Activated CD8-positive, alpha-beta T cell treated with anti-CD3 and anti-CD28 coated beads for 36 hours (primary cell): ENCODE results near the gene GNA12. TPM values are rescaled to one million over a fixed set of nuclear protein-coding genes. Genes with fewer than 3 reads are reported as not detected.
A peak's percentile ranks its signal among the peaks of the same experiment; 100 is the strongest.
"Not testable (repeated sequence)": the region's sequence is repeated elsewhere in the genome, so short reads cannot be mapped to it uniquely, and the experiment has no call there.

ENCODE experiments used
- ATAC-seq: fragments of 200-7000 bp; cut with Tn5 transposase; one replicate; pipeline ENCODE4 v1.10.0; 2021; ENCODE audit warnings: mild to moderate bottlenecking, moderate library complexity
- CTCF ChIA-PET: fragments of 350-600 bp; sonication (Branson Sonifier 250); formaldehyde crosslinking; loops from one replicate; lab custom pipeline; 2021; ENCODE audit warnings: antibody characterized with exemption; lab: Charles Lee
- POLR2A ChIA-PET: fragments of 350-600 bp; sonication (Branson Sonifier 250); formaldehyde crosslinking; loops from one replicate; lab custom pipeline; 2021; ENCODE audit warnings: antibody characterized with exemption; lab: Charles Lee
- DNase-seq: peaks from one replicate; pipeline ENCODE4 v3.0.0-alpha.2; 2020
- H3K27ac Mint-ChIP-seq: one replicate; pipeline ENCODE4 v1.8.0; 2021; ENCODE audit warnings: mild to moderate bottlenecking, mixed read lengths
- H3K27me3 Mint-ChIP-seq: one replicate; pipeline ENCODE4 v1.8.0; 2021; ENCODE audit warnings: mixed read lengths
- H3K36me3 Mint-ChIP-seq: one replicate; pipeline ENCODE4 v1.8.0; 2021; ENCODE audit warnings: low read depth, mixed read lengths
- H3K4me1 Mint-ChIP-seq: one replicate; pipeline ENCODE4 v1.8.0; 2021; ENCODE audit warnings: low read depth, mixed read lengths
- H3K4me3 Mint-ChIP-seq: one replicate; pipeline ENCODE4 v1.8.0; 2021; ENCODE audit warnings: mild to moderate bottlenecking, moderate library complexity, mixed read lengths
- H3K9me3 Mint-ChIP-seq: one replicate; pipeline ENCODE4 v1.8.0; 2021; ENCODE audit warnings: mixed read lengths
- intact Hi-C: fragments of 100-400 bp; cut with micrococcal nuclease; formaldehyde crosslinking; loops from one replicate; pipeline ENCODE4 v1.10.0; 2022
- total RNA-seq, 2 experiments: library from RNA; stranded (reverse); gene quantifications; one replicate each; pipeline ENCODE4 v1.2.3, GENCODE V29; 2021
- TF ChIP-seq, protein P1 (sequence below): fragments of 200-600 bp; IDR thresholded peaks from one replicate; pipeline ENCODE4 v1.8.0; 2022; ENCODE audit warnings: antibody characterized with exemption, mild to moderate bottlenecking

The GNA12 gene
- total RNA-seq, 2 experiments from 2014 or later, result 21.0 to 21.1 TPM

DNA sequence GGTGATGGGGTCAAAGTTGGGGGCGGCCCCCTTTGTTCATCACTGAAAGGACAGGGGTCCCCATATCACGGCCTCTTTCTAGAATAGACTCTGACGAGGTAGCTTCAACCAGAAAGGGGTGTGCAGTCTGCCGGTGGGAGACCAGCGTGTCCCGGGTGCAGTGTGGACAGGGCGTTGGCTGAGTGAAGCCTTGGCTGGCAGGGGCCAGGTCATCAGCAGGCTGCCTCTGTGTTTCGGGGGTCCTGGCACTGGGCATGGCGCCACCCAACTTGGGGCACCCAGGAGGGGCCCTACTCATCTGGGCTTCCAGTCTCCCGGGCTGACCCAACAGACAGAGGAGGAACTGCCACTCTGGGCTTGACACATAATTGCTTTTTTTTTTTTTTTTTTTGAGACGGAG, 159.6 kb downstream of the GNA12 start:
- no peak for DNase-seq
- Mint-ChIP-seq H3K4me3 (no peak overlapping the region), H3K36me3 (no peaks in the 10 kb centered on the region), H3K4me1 (peaks cover 8% of the 10 kb centered on the region), H3K27ac (no peak overlapping the region), H3K27me3 (peaks cover 27% of the 10 kb centered on the region), H3K9me3 (no peaks in the 10 kb centered on the region)
- intact Hi-C loops, result no loop called here
- TF ChIP-seq, protein P1, sequence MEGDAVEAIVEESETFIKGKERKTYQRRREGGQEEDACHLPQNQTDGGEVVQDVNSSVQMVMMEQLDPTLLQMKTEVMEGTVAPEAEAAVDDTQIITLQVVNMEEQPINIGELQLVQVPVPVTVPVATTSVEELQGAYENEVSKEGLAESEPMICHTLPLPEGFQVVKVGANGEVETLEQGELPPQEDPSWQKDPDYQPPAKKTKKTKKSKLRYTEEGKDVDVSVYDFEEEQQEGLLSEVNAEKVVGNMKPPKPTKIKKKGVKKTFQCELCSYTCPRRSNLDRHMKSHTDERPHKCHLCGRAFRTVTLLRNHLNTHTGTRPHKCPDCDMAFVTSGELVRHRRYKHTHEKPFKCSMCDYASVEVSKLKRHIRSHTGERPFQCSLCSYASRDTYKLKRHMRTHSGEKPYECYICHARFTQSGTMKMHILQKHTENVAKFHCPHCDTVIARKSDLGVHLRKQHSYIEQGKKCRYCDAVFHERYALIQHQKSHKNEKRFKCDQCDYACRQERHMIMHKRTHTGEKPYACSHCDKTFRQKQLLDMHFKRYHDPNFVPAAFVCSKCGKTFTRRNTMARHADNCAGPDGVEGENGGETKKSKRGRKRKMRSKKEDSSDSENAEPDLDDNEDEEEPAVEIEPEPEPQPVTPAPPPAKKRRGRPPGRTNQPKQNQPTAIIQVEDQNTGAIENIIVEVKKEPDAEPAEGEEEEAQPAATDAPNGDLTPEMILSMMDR, result no peak
- ATAC-seq, result no peak
- CTCF ChIA-PET, result interaction anchor here (0.9 kb wide), 1 partner anchor 32 kb away, joined by 5 read pairs; no protein-coding TSS in a partner anchor
- POLR2A ChIA-PET, result no interaction called here

DNA sequence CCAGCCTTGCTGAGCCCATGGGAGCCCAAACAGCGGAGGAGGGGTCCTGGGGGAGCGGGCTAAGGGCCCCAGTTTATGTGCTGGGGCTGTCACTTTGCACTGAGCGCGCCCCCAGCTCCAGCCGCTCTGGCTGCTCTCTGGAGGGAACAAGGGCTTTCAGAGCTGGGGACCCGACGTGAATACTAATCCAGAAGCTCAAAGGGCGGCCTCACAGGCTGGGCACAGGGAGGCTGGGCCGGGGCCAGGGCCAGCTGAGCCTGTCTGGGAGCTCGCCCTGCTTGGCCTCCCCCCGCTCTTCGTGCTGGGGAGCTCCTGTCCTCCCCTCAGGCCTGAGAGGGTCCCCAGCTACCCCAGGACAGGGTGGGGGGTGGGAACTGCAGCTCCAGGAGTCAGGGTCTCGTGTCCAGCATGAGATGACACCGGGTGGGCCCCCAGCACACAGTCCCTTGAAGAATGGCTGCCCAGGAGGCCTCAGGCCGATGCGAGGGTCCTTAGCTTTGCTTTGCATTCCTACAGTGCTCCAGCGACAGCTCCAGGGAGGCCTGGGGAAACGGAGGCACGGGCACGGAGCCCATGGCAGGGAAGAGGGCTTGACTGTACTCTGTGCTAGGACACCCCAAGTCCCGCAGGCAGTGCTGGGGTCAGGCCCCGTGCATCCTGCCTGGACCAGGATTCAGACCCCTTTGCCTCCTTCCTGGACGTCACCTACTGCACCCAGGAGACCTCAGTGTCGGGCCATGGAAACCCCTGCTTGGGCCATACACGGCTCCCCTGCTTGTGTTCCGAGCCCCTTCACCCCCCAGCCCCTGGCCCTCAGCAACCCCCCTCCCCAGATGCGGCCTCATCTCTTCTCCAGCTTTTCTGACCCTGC, 161.9 kb downstream of the GNA12 start:
- POLR2A ChIA-PET, result interaction anchor here (0.6 kb wide), 1 partner anchor 11 kb away, joined by 3 read pairs; no protein-coding TSS in a partner anchor

DNA sequence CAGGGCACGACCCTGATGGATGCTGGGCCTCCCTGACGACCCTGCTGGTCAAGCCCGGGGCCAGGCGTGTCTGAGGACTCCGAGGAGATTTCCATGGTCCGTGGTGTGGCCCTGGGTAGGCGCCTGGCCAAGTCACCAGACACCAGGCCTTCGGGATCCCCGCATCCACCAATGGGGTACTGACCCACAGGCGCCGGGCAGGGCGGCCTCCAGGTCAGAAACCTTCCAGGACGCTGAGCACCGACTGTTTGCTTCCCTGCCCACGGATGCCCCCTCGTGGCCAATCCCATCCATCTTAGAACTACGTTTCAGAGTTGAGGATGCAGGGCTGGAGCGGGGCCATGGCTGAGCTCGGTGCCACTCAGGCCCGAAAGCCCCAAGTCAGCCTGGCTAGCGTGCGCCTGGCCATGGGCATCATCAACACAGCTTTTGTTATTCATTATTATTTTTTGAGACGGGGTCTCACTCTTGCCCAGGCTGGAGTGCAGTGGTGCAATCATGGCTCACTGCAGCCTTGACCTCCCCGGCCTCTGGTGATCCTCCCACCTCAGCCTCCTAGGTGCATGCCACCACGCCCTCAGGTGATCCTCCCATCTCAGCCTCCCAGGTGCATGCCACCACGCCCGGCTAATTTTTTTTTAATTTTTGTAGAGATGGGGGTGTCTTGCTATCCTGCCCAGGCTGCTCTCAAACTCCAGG, 163.2 kb downstream of the GNA12 start:
- H3K27ac Mint-ChIP-seq, result no peak overlapping the region
- CTCF ChIA-PET, result interaction anchor here (0.8 to 4.0 kb wide), 5 partner anchors 11 to 229 kb away, joined by 3 to 34 read pairs (median 10); no protein-coding TSS in a partner anchor
- intact Hi-C loops, result no loop called here

More for the DNA sequence above, 161.9 kb downstream of the GNA12 start:
- Mint-ChIP-seq H3K4me1 (no peaks in the 10 kb centered on the region), H3K36me3 (no peaks in the 10 kb centered on the region), H3K27me3 (peaks cover 12% of the 10 kb centered on the region), H3K4me3 (no peak overlapping the region), H3K27ac (no peak overlapping the region), H3K9me3 (no peaks in the 10 kb centered on the region)
- ATAC-seq, result no peak
- CTCF ChIA-PET, result interaction anchor here (0.6 to 4.0 kb wide), 6 partner anchors 10 to 231 kb away, joined by 3 to 34 read pairs (median 6); no protein-coding TSS in a partner anchor
- DNase-seq, result no peak
- intact Hi-C loops, result no loop called here
- TF ChIP-seq, protein P1, result no peak

DNA sequence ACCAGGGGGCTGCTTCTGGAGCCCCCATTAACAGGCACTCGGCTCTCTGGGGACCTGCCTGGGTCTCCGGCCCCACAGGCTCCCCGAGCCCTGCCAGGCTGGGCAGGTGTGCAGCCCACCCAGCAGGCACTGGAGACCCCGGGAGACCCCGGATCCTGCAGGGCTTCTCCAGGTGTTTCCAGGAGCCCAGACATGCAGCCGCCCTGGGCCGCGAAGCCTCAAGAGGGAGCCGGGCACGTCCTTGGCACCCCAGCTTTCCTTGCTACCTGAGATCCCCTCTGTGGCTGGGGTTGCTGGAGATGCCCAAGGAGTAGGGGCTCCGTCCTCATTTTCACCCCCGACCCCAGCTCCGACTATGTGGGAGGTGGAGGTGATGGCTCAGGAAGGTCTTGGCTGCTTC, 163.9 kb downstream of the GNA12 start:
- H3K27me3 Mint-ChIP-seq, result peaks cover 3% of the 10 kb centered on the region
- DNase-seq, result no peak
- TF ChIP-seq, protein P1, result no peak
- H3K4me1 Mint-ChIP-seq, result no peaks in the 10 kb centered on the region
- no peak for ATAC-seq
- no peak overlapping the region for H3K4me3 Mint-ChIP-seq
- no peaks in the 10 kb centered on the region for H3K9me3 Mint-ChIP-seq
- H3K27ac Mint-ChIP-seq, result no peak overlapping the region
- intact Hi-C loops, result no loop called here
- no peaks in the 10 kb centered on the region for H3K36me3 Mint-ChIP-seq
- POLR2A ChIA-PET, result interaction anchor here (0.6 to 1.1 kb wide), 2 partner anchors 12 to 369 kb away, joined by 3 read pairs; no protein-coding TSS in a partner anchor
- CTCF ChIA-PET, result interaction anchor here (1.0 to 4.0 kb wide), 6 partner anchors 9 to 229 kb away, joined by 4 to 34 read pairs (median 4); no protein-coding TSS in a partner anchor

More for the DNA sequence above, 163.2 kb downstream of the GNA12 start:
- TF ChIP-seq, protein P1, result peak; percentile 70
- peaks cover 5% of the 10 kb centered on the region for H3K27me3 Mint-ChIP-seq
- DNase-seq (peak; percentile 72), ATAC-seq (peak; percentile 64)
- no peaks in the 10 kb centered on the region for H3K4me1 Mint-ChIP-seq
- no peaks in the 10 kb centered on the region for H3K9me3 Mint-ChIP-seq
- POLR2A ChIA-PET, result interaction anchor here (1.1 kb wide), 1 partner anchor 13 kb away, joined by 3 read pairs; no protein-coding TSS in a partner anchor
- no peaks in the 10 kb centered on the region for H3K36me3 Mint-ChIP-seq
- no peak overlapping the region for H3K4me3 Mint-ChIP-seq

DNA sequence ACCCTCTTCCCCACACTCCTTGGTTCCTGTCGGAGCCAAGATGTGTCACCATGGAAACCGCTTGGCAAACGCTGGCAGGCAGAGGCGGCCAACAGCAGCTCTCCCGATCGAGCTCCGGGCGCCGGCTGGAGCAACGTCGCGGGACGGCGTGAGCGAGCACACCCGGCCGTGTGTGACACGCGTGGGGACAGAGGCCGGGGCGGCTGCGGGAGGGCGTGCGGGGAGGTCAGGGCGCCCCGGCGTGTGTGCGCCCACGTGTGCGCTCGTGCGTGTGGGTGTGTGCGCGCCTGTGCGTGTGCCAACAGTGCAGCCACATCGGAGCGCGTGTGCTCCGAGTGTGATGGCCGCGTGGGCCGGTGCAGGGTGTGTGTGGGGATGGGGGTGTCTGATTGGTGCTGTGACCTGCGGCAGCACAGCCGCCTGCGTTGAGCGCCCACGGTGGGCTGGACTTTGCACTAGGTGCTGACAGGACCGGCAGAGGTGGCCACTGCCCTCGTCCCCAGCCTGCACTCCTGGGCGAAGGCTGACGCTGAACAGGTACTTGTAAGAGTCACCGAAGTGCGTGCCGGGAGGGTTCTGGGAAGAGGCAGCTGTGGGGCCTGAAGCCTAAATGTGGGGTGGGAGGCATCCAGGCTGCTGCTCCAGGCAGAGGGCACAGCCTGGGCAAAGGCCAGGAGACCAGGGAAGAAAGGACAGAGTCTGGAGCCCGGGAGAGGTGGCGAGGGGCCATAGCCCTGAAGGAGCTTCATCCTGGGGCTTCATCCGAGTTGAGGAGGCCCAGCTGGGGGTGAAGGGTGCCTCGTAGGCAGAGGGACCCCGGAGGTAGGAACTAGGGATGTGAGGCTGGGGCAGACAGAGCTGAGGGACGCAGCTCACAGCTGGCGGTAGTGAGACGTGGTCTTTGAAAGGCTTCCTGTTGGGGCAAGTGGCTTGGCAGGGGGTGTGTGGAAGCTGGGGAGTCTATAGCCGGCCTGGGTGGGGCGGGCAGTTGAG, 164.7 kb downstream of the GNA12 start:
- POLR2A ChIA-PET, result interaction anchor here (1.1 kb wide), 1 partner anchor 12 kb away, joined by 3 read pairs; no protein-coding TSS in a partner anchor
- H3K27ac Mint-ChIP-seq, H3K9me3 Mint-ChIP-seq, H3K4me1 Mint-ChIP-seq, H3K27me3 Mint-ChIP-seq, intact Hi-C loops, DNase-seq, H3K36me3 Mint-ChIP-seq, H3K4me3 Mint-ChIP-seq: not testable (repeated sequence)
- CTCF ChIA-PET, result interaction anchor here (1.0 to 4.0 kb wide), 5 partner anchors 8 to 39 kb away, joined by 4 to 34 read pairs (median 4); no protein-coding TSS in a partner anchor
- ATAC-seq, result peak; percentile 38

DNA sequence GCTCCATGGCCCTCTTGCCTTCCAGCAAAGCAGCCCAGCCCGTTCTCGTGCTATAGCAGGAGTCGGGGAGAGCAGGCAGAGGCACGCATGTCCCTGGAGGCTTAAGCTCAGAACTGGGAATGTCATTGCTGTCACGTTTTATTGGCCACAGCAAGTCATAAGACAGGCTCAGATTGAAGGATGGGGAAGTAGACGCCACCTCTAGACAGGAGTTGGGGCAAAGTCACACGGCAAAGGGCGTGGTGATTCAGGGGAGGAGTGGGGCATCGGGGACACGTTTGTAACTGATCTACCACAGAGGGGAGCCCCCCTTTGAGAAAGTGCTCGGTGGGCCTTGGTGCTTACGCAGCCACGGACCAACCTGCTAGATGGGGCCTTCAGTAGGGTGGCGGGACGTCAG, 165.7 kb downstream of the GNA12 start:
- H3K4me1 Mint-ChIP-seq, DNase-seq, POLR2A ChIA-PET, H3K27ac Mint-ChIP-seq, H3K27me3 Mint-ChIP-seq, H3K36me3 Mint-ChIP-seq, ATAC-seq, intact Hi-C loops, H3K4me3 Mint-ChIP-seq, H3K9me3 Mint-ChIP-seq: not testable (repeated sequence)
- CTCF ChIA-PET, result interaction anchor here (1.0 to 2.0 kb wide), 2 partner anchors 14 to 20 kb away, joined by 3 to 4 read pairs; no protein-coding TSS in a partner anchor
